ENCODE data around the gene OTOG.

The OTOG gene

GRCh38 chr11:17561526-17561925, 14.5 kb downstream of the OTOG start:
- TF ChIP-seq MAX (IDR thresholded peaks at IDR 0.05) (no peak), YY1 (IDR thresholded peaks at IDR 0.05; ENCODE audit: low read depth) (no peak), USF1 (IDR thresholded peaks at IDR 0.05) (no peak), CEBPB (IDR thresholded peaks at IDR 0.05) (no peak), RAD21 (IDR thresholded peaks at IDR 0.05; ENCODE audit: low read depth) (no peak), TEAD4 (IDR thresholded peaks at IDR 0.05) (no peak), NFIC (IDR thresholded peaks at IDR 0.05) (no peak), CREB1 (IDR thresholded peaks at IDR 0.05; ENCODE audit: low read depth) (no peak), FOXM1 (IDR thresholded peaks at IDR 0.05; ENCODE audit: borderline replicate concordance, low read depth) (no peak), REST (IDR thresholded peaks at IDR 0.05; ENCODE audit: low read depth) (no peak)

- TF ChIP-seq RAD21 (IDR thresholded peaks at IDR 0.05; ENCODE audit: low read depth) (no peak), USF1 (IDR thresholded peaks at IDR 0.05) (no peak)
Measured at GRCh38 chr11:17563231-17563646, 16.2 kb downstream of the OTOG start.

GRCh38 chr11:17563961-17564686, 17.1 kb downstream of the OTOG start:
- TF ChIP-seq CREB1 (IDR thresholded peaks at IDR 0.05; ENCODE audit: low read depth) (no peak), USF1 (IDR thresholded peaks at IDR 0.05) (no peak), RAD21 (IDR thresholded peaks at IDR 0.05; ENCODE audit: low read depth) (no peak)

- TF ChIP-seq MAX (IDR thresholded peaks at IDR 0.05) (no peak), USF1 (IDR thresholded peaks at IDR 0.05) (no peak), YY1 (IDR thresholded peaks at IDR 0.05; ENCODE audit: low read depth) (no peak), TAF1 (IDR thresholded peaks at IDR 0.05; ENCODE audit: low read depth) (no peak), CEBPB (IDR thresholded peaks at IDR 0.05) (no peak), TEAD4 (IDR thresholded peaks at IDR 0.05) (no peak), EP300 (IDR thresholded peaks at IDR 0.05; ENCODE audit: borderline replicate concordance) (no peak), FOXM1 (IDR thresholded peaks at IDR 0.05; ENCODE audit: borderline replicate concordance, low read depth) (no peak), TCF12 (IDR thresholded peaks at IDR 0.05; ENCODE audit: low read depth) (no peak), ZBTB7A (IDR thresholded peaks at IDR 0.05; ENCODE audit: low read depth) (no peak), REST (IDR thresholded peaks at IDR 0.05; ENCODE audit: low read depth) (no peak), NFIC (IDR thresholded peaks at IDR 0.05) (no peak), RAD21 (IDR thresholded peaks at IDR 0.05; ENCODE audit: low read depth) (no peak), CREB1 (IDR thresholded peaks at IDR 0.05; ENCODE audit: low read depth) (no peak), EGR1 (IDR thresholded peaks at IDR 0.05) (no peak)
Measured at GRCh38 chr11:17564687-17565042, 17.6 kb downstream of the OTOG start.

GRCh38 chr11:17568944-17569343, 21.9 kb downstream of the OTOG start:
- TF ChIP-seq TEAD4 (IDR thresholded peaks at IDR 0.05) = no peak
- TF ChIP-seq NFIC (IDR thresholded peaks at IDR 0.05) = no peak
- TF ChIP-seq EGR1 (IDR thresholded peaks at IDR 0.05) = no peak
- TF ChIP-seq RAD21 (IDR thresholded peaks at IDR 0.05; ENCODE audit: low read depth) = no peak
- TF ChIP-seq FOXM1 (IDR thresholded peaks at IDR 0.05; ENCODE audit: borderline replicate concordance, low read depth) = no peak
- no peak for TF ChIP-seq EP300 (IDR thresholded peaks at IDR 0.05; ENCODE audit: borderline replicate concordance)
- TF ChIP-seq ZBTB7A (IDR thresholded peaks at IDR 0.05; ENCODE audit: low read depth) = no peak
- no peak for TF ChIP-seq TAF1 (IDR thresholded peaks at IDR 0.05; ENCODE audit: low read depth)
- TF ChIP-seq USF1 (IDR thresholded peaks at IDR 0.05) = no peak
- no peak for TF ChIP-seq CREB1 (IDR thresholded peaks at IDR 0.05; ENCODE audit: low read depth)
- no peak for TF ChIP-seq TCF12 (IDR thresholded peaks at IDR 0.05; ENCODE audit: low read depth)
- no peak for TF ChIP-seq REST (IDR thresholded peaks at IDR 0.05; ENCODE audit: low read depth)

Measured in Ishikawa (cell line).